Measurements from ENCODE around the gene EMC8. TPM values are rescaled to one million over a fixed set of nuclear protein-coding genes. Genes with fewer than 3 reads are reported as not detected.
A peak's percentile ranks its signal among the peaks of the same experiment; 100 is the strongest.

EMC8 gene
- total RNA-seq, 4 donors from 2014 or later, result 27.9 to 40.0 (median 31.8) TPM

DNA sequence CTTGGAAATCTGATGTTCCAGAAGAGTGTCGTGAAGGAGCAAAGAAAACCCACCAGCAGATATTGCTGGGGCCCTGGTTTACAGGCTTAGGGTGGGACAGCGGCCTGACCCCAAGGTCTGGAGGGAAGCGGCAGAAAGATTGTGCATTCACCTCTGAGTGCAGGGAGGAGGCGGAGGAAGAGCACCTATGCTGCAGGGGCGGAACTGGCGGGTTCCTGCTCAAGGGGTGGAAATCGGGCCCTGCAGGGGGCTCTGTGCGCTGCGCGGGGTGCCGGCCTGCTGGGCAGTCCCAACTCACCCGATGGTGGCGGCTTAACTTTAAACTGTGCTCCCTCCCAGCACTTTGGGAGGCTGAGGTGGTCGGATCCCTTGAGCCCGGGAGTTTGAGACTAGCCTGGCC lies 47.7 kb upstream of the EMC8 start:
- Histone ChIP-seq H3K4me1 (peaks cover 4 to 15% (median 12%) of the 10 kb centered on the region in 4 donors), H3K27ac (no peak overlapping the region), H3K36me3 (no peaks in the 10 kb centered on the region), H3K9me3 (no peaks in the 10 kb centered on the region), H3K4me3 (no peak overlapping the region), H3K27me3 (no peaks in the 10 kb centered on the region)
- no peak for DNase-seq
- in situ Hi-C loops (cut with MboI; ENCODE audit: low pct_ligation_motif_present in 1 of 4, low pct_unique_long_range_greater_than_20kb in 1 of 4, low sequenced_read_pairs in 3 of 4) (no loop called here), intact Hi-C loops (cut with DNase I; ENCODE audit: low total_unique reads) (no loop called here)
- no peak for TF ChIP-seq POLR2A (IDR thresholded peaks at IDR 0.05)
- TF ChIP-seq POLR2AphosphoS5 (IDR thresholded peaks at IDR 0.05), result no peak
- TF ChIP-seq, protein P1, sequence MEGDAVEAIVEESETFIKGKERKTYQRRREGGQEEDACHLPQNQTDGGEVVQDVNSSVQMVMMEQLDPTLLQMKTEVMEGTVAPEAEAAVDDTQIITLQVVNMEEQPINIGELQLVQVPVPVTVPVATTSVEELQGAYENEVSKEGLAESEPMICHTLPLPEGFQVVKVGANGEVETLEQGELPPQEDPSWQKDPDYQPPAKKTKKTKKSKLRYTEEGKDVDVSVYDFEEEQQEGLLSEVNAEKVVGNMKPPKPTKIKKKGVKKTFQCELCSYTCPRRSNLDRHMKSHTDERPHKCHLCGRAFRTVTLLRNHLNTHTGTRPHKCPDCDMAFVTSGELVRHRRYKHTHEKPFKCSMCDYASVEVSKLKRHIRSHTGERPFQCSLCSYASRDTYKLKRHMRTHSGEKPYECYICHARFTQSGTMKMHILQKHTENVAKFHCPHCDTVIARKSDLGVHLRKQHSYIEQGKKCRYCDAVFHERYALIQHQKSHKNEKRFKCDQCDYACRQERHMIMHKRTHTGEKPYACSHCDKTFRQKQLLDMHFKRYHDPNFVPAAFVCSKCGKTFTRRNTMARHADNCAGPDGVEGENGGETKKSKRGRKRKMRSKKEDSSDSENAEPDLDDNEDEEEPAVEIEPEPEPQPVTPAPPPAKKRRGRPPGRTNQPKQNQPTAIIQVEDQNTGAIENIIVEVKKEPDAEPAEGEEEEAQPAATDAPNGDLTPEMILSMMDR (IDR thresholded peaks at IDR 0.05), result no peak
- TF ChIP-seq EP300 (IDR thresholded peaks at IDR 0.05; ENCODE audit: low read depth), result no peak
- WGBS, 2 donors (ENCODE audit: low coverage in 1 of 2), result 81% methylated on average over 15 of the region's 15 CpGs; no CpG with 5 or more reads in 1 of the 2 donors

GRCh38 chr16:85846461-85846860 lies 47.1 kb upstream of the EMC8 start:
- Histone ChIP-seq H3K27ac (no peak overlapping the region), H3K9me3 (no peaks in the 10 kb centered on the region), H3K27me3 (no peaks in the 10 kb centered on the region), H3K4me3 (no peak overlapping the region), H3K36me3 (no peaks in the 10 kb centered on the region), H3K4me1 (peaks cover 4 to 15% (median 12%) of the 10 kb centered on the region in 4 donors)
- no peak for DNase-seq
- no peak for TF ChIP-seq POLR2AphosphoS5 (IDR thresholded peaks at IDR 0.05)
- TF ChIP-seq, protein P1 (IDR thresholded peaks at IDR 0.05), result no peak
- no peak for TF ChIP-seq EP300 (IDR thresholded peaks at IDR 0.05; ENCODE audit: low read depth)
- no peak for TF ChIP-seq POLR2A (IDR thresholded peaks at IDR 0.05)
- intact Hi-C loops (cut with DNase I; ENCODE audit: low total_unique reads), result no loop called here
- 78 to 91% methylated on average over 3 to 9 of the region's 9 CpGs for WGBS, 2 donors (ENCODE audit: low coverage in 1 of 2)
- in situ Hi-C loops (cut with MboI; ENCODE audit: low pct_ligation_motif_present in 1 of 4, low pct_unique_long_range_greater_than_20kb in 1 of 4, low sequenced_read_pairs in 3 of 4), result no loop called here

- WGBS, 2 donors (ENCODE audit: low coverage in 1 of 2), result 72 to 80% methylated on average over 1 to 20 of the region's 20 CpGs
- intact Hi-C loops (cut with DNase I; ENCODE audit: low total_unique reads), result no loop called here
- H3K27ac ChIP-seq, result peak overlapping the region in 2 of 4 donors; percentile 13 to 44
- no peak for DNase-seq
- TF ChIP-seq, protein P1 (IDR thresholded peaks at IDR 0.05), result no peak
- TF ChIP-seq POLR2AphosphoS5 (IDR thresholded peaks at IDR 0.05) (no peak), POLR2A (IDR thresholded peaks at IDR 0.05) (no peak), EP300 (IDR thresholded peaks at IDR 0.05; ENCODE audit: low read depth) (no peak)
- peaks cover 4 to 15% (median 12%) of the 10 kb centered on the region in 4 donors for H3K4me1 ChIP-seq
- no peak overlapping the region for H3K4me3 ChIP-seq
- H3K27me3 ChIP-seq, result no peaks in the 10 kb centered on the region
- H3K36me3 ChIP-seq, result no peaks in the 10 kb centered on the region
- no peaks in the 10 kb centered on the region for H3K9me3 ChIP-seq
- in situ Hi-C loops (cut with MboI; ENCODE audit: low pct_ligation_motif_present in 1 of 4, low pct_unique_long_range_greater_than_20kb in 1 of 4, low sequenced_read_pairs in 3 of 4), result no loop called here
These were observed 45.9 kb upstream of the EMC8 start for GRCh38 chr16:85845266-85845665.

DNA sequence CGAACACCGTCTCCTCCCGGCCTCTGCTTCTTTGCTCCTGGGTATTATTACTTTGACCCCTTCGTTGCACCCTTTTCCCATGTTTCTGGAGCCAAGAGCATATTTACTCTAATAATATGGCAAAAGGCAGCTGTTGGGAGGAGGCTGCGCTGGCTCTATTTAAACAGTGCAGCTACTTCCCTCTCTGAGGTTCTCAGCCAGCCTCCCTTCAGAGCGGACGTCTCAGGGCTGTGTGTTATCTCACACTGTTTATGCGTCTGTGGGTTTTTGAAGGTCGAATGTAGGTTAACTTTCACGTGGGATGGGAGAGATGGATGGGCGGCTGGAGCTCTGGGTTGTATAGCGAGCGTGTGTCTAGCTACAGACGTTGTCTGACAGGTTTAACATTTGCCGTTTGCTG lies 45.4 kb upstream of the EMC8 start:
- Histone ChIP-seq H3K4me1 (peaks cover 4 to 15% (median 12%) of the 10 kb centered on the region in 4 donors), H3K9me3 (no peaks in the 10 kb centered on the region), H3K27ac (peak overlapping the region in 3 of 4 donors; percentile 13 to 44 (median 33)), H3K27me3 (no peaks in the 10 kb centered on the region), H3K4me3 (no peak overlapping the region), H3K36me3 (no peaks in the 10 kb centered on the region)
- 6 to 11% methylated on average over 3 to 15 of the region's 15 CpGs for WGBS, 2 donors (ENCODE audit: low coverage in 1 of 2)
- no peak for DNase-seq
- TF ChIP-seq, protein P1 (IDR thresholded peaks at IDR 0.05), result no peak
- in situ Hi-C loops (cut with MboI; ENCODE audit: low pct_ligation_motif_present in 1 of 4, low pct_unique_long_range_greater_than_20kb in 1 of 4, low sequenced_read_pairs in 3 of 4), result no loop called here
- intact Hi-C loops (cut with DNase I; ENCODE audit: low total_unique reads), result no loop called here
